ENCODE measurements around the gene HAL.

- TF ChIP-seq CTCF (IDR thresholded peaks at IDR 0.05), result no peak
- TF ChIP-seq POLR2A (IDR thresholded peaks at IDR 0.05), result no peak
Observed at GRCh38 chr12:95949477-95950206, 46.5 kb downstream of the HAL start.
